Measurements from ENCODE around the gene ZBTB7C.

Gene ZBTB7C

GRCh38 chr18:48164116-48164515, 245.1 kb downstream of the ZBTB7C start:
- DNase-seq (no peak), ATAC-seq (no peak)

GRCh38 chr18:48163738-48164115, 245.5 kb downstream of the ZBTB7C start:
- DNase-seq (no peak), ATAC-seq (no peak)

- DNase-seq = no peak
- no peak for ATAC-seq
Measured at GRCh38 chr18:48162956-48163737, 246.0 kb downstream of the ZBTB7C start.

- peak; percentile 12 for ATAC-seq
Measured at GRCh38 chr18:48161911-48162698, 247.1 kb downstream of the ZBTB7C start.

GRCh38 chr18:48161191-48161910, 247.8 kb downstream of the ZBTB7C start:
- ATAC-seq = peak; percentile 89
- peak; percentile 73 for DNase-seq

More at GRCh38 chr18:48161911-48162698, 247.1 kb downstream of the ZBTB7C start:
- peak; percentile 13 for DNase-seq

GRCh38 chr18:48160622-48161021, 248.6 kb downstream of the ZBTB7C start:
- DNase-seq = no peak
- ATAC-seq = no peak

GRCh38 chr18:48159816-48160215, 249.4 kb downstream of the ZBTB7C start:
- DNase-seq (no peak), ATAC-seq (no peak)

GRCh38 chr18:48158721-48159120, 250.5 kb downstream of the ZBTB7C start:
- DNase-seq (no peak), ATAC-seq (no peak)

- no peak for DNase-seq
- no peak for ATAC-seq
Measured at GRCh38 chr18:48157956-48158355, 251.2 kb downstream of the ZBTB7C start.

GRCh38 chr18:48155856-48156255, 253.3 kb downstream of the ZBTB7C start:
- DNase-seq (no peak), ATAC-seq (no peak)

- no peak for DNase-seq
- ATAC-seq = no peak
Measured at GRCh38 chr18:48154828-48155227, 254.4 kb downstream of the ZBTB7C start.

- no peak for DNase-seq
- no peak for ATAC-seq
Measured at GRCh38 chr18:48153613-48154481, 255.3 kb downstream of the ZBTB7C start.

- ATAC-seq (no peak), DNase-seq (no peak)
Measured at GRCh38 chr18:48152549-48152948, 256.6 kb downstream of the ZBTB7C start.

- ATAC-seq (no peak), DNase-seq (no peak)
Measured at GRCh38 chr18:48151421-48152065, 257.6 kb downstream of the ZBTB7C start.

- no peak for ATAC-seq
- no peak for DNase-seq
Measured at GRCh38 chr18:48149020-48149685, 260.0 kb downstream of the ZBTB7C start.

GRCh38 chr18:48142994-48143393, 266.2 kb downstream of the ZBTB7C start:
- no peak for DNase-seq
- no peak for ATAC-seq

- no peak for ATAC-seq
- no peak for DNase-seq
Measured at GRCh38 chr18:48142353-48142752, 266.8 kb downstream of the ZBTB7C start.

- DNase-seq (no peak), ATAC-seq (no peak)
Measured at GRCh38 chr18:48140731-48141130, 268.5 kb downstream of the ZBTB7C start.

GRCh38 chr18:48139431-48140347, 269.5 kb downstream of the ZBTB7C start:
- ATAC-seq = peak; percentile 30
- no peak for DNase-seq

All from stimulated activated naive CD8-positive, alpha-beta T cell treated with anti-CD3 and anti-CD28 coated beads, Interleukin-15, Interleukin-2, amounts not matched to agents 100 U/mL and 50 U/mL, for 24 hours (primary cell).